Islet of Langerhans (tissue), 1 donor: ENCODE data around the gene SAMD1.

Experiments
- FAIRE-seq: peaks from one replicate; lab custom pipeline; 2011; peaks lifted over from hg19 to GRCh38; lab: Jason Lieb, UNC

SAMD1 gene

DNA sequence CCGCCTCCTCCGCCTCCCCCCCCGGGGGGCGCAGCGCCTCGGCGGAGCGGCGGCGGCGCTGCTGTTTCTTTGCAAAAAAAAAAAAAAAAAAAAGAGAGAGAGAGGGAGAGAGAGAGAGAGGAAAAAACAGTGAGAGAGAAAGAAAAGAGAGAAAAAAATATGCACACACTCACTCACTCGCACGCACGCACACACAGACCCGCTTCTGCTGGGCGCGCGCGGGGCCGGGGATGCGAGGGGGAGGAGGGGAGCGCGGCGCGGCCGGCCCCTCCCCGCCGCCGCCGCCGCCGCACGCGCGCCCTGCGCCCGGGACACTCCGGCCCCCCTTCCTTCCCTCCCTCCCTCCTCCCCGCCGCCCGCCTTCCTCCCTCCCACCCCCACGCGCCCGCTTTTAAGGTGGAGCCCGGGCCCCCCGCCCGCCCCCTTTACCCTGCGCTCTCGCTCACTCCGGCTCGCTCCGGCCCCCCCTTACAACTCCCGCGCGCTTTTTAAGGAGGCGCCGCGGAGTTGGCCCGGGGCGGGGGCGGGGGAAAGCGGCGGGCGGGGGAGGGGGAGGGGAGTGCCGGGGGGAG is at the start of gene SAMD1:
Gene SAMD1 (minus strand): TSS at position 243 of the 572 bp plus-strand sequence.
- no peak for FAIRE-seq

DNA sequence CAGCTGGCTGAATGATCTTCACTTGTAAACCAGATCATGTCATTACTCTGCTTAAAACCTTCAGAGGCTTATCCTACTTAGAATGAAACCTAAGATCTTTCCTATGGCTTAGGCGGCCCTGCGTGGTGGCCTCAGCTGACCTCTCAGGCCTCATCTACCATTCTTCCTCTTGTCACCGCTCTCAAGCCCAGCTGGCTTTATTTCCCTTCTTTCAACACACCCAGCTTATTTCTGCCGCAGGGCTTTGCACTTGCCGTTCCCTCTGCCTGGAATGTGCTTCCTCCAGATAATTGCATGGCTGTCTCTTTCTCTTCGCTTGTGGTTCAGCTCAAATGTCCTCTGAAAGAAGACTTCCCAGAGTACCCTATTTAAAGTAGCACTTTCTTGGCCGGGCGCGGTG is 49.4 kb upstream of the SAMD1 start:
- no peak for FAIRE-seq

DNA sequence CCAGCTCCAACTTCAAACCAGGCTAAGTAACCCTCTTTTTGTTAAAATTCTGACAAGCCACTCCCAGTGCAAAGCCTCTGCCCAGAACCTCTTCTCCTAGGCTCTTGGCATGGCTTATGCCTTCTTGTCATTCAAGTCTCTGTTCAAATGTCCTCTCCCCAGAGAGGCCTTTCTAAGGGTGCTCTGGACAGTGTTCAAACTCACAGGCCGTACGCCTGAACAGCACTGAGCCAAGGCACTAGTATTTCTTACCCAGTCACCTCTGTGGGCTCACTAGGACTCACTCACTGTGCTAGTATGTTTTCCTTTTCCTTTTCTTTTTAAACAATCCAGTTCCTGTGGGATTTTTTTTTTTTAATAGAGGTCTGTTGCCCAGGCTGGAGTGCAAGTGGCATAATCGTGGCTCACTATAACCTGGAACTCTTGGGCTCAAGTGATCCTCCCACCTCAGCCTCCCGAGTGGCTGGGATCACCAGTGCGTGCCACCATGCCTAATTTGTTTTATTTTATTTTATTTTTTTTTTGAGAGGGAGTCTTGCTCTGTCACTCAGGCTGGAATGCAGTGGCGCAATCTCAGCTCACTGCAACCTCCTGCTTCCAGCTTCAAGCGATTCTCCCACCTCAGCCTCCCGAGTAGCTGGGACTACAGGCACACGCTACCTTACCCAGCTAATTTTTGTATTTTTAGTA is 48.2 kb upstream of the SAMD1 start:
- FAIRE-seq: no peak

DNA sequence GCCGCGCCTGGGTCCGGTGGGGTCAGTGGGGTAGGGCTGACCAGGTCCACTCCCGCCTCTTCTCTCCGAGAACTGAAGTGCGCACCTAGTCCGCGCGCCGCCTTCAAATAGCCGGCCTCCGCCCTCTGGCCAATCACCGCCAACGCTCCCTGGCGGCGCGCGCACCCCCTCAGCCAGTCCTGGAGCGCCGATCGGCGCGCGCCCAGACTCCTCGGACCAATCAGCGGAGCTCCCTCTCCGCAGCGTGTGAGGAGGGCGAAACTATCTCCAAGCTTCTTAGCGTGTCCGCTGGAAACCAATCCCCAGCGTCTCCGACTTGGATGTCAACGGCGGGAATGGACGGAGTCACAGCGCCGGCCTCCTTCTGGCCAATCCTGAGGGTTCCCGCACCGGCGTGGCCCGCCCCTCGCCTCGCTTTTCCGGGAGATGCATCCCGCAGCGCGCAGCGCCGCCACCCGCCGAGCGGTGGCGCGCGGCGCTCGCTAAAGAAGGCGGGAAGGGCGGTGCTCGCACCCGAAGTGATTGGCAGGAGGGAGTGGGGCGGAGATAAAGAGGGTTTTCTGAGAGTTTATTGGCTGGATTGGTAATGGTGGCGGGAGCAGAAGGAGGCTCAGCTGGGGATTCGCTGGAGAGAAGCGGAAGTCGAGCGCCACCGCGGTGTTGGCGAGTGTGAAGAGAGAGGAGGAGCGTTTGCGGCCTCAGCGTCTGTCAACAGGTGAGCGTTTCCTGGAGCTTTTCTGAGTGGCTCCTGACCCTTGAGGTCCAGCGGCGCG is 46.1 kb upstream of the SAMD1 start, which contains the start of gene ASF1B:
Gene ASF1B (minus strand): TSS at position 81 of the 773 bp plus-strand sequence. CDS start 133 bp downstream, outside the sequence.
- FAIRE-seq: peak; percentile 77

DNA sequence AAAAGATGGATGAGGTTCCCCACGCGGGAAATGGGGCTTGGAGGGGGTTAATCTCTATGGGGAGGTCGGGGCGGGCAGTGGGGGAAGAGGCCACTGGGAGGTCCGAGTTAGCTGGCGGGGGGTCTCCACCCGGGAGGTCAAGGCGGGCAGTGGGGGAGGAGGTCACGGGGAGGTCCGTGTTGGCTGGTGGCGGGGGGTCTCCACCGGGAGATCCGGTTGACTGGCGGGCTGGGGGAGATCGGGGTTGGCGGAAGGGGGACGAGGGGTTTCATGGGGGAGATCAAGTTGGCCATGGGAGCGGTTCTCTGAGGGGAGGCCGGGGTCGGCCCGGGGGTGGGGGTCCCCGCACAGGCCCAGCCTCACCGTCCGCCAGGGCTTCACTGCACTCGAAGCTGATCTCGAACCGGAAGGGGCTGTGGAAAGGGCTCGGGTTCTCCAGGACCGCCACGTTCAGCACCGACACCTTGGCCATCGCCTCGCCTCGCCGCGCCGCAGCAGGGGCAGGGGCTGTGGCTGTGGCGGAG is 45.5 kb upstream of the SAMD1 start:
- FAIRE-seq: no peak

DNA sequence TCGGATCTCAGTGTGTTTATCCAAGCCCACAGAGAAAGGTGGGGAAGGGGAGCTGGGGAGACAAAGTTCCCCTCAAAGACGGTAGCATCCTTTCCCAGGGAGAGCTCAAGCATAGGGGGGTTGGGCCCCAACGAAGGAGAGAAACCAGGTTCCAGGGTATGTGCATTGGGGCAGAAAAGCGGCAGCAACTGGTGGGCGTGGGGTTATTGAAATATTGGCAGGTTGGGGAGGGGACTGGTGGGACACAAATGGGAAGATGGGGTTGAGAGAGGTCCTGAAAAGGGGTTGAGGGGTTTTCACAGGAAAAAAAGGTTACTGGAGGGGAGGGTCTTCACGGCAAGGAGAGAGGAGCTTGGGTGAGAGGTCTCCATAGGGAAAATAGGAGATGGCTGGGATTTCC is 44.8 kb upstream of the SAMD1 start:
- no peak for FAIRE-seq

DNA sequence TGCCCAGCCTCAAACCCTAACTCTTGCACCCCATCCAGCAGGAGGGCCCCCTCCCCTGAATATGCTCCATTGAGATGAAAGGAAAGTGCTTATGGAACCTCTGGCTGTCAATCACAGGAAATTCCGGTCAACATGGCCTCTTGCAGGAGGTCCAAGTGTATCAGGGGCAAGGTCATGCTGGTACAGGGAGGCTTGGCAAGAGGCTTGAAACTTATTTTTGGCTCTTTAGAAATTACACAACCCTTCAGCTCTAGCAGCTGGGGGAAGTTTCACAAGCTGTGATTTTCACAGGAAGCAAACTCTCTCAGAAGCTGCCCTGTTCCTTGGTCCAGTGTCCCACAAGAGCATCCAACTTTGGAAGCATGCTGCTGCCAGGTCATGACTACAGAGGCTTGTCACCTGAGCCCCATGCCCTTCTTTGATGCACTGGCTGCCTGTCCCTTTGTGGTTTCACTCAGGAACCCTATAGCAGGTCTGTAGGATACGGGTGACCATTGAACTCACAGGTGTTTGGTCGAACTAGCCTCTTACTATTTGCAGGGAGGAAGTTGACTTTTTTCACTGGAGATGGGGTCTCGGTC is 37.5 kb upstream of the SAMD1 start:
- no peak for FAIRE-seq

DNA sequence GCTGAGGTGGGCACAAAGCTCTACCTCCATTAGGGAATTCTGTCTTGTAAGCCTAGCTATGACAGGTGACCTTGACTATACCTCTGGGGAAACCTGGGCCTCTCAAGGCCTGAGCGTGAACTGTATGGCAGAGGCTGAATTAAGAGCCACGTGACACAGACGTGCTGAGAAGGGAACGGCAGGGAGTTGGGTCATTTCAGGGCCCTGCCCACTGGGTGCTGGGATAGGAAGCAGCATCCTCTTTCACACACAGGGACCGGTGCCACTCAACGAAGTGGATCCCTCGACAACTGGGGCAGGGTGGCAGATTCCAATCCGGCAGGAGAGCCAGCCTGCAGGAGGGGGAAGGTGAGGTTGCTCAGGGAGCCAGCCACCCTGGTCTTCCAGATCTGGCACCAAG is 36.6 kb upstream of the SAMD1 start:
- FAIRE-seq: no peak

DNA sequence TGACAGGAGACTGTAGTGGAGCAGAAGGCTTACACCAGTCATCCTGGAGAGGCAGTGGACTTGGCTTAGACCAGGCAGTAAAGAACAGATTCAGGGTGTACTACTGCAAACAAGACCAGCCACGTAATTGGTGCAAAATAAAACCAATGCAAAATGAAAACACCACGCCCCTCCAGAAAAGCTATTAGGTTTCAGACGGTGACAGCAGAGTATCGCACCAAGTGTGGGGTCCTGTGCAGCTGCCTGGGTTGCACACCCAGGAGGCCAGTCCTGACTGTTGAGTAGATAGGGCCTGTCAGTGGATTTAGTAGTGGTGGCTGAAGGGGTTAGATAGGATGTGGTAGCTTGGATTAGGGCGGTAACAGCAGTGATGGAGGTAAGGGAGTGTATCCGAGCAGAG is 32.4 kb upstream of the SAMD1 start:
- no peak for FAIRE-seq

DNA sequence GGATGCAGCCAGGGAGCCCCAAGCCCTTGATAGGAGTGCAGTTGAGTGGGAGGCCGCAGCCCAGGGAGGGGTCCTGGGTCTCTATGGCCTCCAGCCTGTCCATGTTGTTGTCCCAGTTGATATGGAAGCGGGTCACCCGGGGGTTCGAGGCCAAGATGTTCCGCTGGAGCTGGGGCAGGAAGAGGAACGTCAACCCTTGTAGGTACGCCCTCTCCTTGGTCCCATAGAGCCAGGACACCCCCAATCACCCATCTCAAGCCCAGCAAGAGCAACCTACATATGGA is 29.9 kb upstream of the SAMD1 start:
- FAIRE-seq: no peak

DNA sequence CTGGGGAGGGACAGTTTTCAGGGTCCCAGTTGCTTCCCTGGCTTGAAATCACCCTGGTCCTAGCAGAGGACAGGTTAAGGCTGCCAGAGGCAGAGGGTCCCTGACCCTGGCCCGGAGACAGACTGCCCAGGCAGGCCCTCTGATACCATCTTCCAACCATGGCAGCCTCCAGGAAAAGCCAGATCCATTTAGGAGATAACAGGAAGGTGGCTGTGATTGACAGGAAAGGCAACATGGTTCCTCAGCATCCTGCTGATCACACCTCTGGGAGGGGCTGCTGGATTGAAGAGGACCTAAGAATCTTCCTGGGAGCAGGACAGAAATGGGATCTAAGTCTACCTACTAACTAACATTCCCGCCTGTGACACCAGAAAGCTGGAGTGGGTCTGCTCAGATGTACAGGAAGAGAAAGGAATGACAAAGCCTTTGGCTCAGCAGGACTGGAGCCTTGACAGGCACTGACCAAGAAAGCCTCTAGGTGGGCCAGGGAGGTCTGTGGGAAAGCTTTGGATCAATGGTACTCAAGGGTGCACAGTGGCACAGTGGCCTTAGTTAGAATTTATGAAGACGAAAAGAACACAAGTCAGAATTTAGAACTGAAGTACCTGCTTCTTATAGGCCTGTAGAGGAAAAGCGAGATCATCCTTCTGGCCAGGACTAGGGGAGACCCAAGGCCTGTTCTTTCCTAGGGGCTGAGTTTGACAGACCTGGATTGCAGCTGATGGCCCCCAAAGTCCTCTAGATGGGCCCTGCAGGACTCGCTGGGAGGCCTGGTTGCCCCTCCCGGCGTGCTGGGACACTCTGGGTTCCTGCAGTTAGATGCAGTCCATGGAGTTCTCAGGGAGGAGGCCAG is 29.3 kb upstream of the SAMD1 start:
- FAIRE-seq: no peak

DNA sequence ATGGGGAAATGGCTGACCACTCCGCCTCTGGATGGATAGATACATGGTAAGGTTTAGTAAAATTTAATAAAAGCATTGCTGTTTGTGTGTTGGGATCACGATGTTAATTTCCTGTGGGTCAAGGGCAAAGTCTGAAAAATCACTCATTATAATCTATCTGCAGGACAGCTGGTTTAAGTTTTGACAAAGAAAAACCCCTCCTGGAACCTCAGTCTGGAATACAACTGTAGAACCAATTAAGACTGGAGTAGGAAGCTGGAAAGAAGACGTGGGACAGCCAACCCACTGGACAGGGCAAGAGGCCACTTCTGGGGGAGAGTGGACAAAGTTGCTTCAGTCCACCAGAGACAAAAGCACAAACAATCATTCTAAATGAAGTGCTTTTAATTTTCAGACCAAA is 28.6 kb upstream of the SAMD1 start:
- no peak for FAIRE-seq

DNA sequence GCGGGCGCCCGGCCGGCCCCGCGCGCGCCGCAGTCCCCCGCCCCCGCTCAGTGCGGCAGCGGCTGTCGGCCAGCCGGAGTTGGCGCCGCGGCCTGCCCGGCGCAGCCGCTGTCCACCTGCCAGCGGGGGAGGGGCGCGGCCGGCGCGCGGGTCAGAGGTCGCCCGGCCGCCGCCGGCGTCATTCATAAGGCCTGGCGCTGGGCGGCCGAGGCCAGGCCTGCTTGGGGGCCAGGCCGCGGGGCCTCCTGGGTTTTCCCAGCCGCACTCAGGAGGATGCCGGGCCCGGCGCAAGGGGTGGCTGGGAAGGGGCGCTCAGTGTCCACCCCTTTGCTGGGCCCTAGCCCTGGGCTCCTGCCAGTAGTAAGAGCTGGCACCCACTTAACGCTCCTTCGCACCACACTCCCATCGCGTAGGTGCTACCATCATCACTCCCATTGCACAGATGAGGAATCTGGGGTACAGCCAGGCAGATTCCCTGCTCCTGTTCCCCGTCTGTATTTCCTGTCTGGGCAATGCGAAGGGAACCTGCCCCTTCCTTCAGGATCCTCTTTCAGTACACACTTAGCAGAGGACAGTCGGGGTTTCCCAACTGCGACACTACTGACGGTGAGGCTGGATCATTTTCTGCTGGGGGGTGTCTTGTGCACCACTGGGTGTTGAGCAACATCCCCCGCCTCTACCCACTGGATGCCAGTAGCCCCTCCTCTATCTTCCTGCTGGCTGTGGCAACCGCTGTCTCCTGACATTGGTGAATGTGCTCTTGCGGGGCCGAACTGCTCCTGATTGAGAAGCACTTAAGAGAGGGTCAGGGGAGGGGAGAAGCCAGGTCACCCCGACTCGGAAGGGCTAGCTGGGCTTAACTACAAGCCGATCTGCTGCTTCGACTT is 27.9 kb upstream of the SAMD1 start:
- no peak for FAIRE-seq

DNA sequence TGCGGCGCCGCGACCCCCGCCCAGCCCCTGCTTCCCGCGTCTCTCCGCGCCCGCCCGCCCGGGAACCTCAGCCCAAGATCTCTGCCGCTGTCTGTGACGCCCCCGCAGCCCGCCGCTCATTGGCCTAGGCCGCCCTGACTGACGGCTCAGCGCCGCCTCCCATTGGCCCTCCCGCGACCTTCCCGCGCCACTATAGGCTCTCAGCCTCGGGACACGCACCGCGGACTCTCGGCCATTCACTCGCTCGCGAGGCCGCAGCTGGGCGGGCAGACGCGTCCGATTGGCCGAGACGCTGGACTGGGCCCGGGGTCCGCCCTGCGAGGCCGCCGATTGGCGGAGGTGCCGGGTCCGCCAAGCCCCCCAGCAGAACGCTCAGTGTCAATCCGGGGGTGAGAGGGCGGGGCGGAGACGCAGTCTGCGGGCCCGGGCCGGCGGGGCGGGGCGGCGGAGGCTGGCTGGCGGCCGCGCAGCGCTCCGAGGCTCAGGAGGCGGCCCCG is 27.2 kb upstream of the SAMD1 start, which contains the start of gene PRKACA:
Gene PRKACA (minus strand): TSS at position 95 of the 497 bp plus-strand sequence. CDS start 215 bp downstream, outside the sequence.
- peak; percentile 5 for FAIRE-seq

DNA sequence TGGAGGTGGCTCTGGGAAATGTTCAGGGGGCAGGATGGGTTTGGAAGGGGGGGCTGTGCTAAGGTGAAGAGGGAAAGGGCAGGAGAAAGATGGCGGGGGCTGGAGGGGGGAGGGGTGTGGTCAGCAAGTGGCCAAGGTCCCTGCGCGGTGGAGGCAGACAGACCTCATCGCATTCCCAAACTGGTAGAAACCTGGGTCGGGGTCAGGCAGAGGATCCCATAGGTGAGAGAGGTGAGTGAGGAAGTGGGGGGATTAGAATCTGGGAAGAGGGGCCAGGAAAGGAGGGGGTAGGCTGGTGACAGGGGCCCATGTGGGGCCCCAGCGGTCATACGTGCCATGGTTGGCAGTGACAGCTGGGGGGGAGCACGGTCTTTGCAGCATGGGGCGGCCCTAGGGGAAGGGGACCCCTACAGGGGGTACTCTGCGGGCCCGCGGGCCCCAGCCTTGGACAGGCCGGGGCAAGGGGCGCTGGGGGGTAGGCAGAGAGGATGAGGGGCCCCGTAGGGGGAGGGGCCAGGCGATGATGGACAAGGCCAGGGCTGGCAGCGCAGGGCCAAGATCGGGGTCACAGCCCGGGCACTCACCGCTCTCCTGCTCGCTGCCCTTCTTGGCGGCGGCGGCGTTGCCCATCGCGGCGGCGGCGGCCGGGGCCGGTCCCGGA is 26.5 kb upstream of the SAMD1 start:
- FAIRE-seq: no peak

DNA sequence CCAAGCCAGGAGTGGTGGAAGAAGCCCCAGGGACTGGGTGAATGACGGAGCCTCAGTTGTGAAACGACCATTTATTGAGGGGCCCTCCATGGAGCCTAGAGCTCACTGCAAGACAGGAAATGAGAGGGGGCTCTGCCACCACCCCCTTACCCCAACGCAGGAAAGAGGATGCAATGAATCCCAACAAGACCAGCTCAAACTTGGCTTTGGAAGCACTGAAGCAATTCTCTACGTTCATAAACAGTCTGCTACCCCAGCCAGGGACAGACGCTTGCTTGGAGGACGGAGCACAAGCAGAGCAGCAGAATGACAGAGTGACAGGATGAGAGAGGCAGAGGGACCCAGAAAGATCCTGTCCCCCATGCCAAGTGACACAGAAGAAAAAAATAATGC is 26.0 kb upstream of the SAMD1 start:
- no peak for FAIRE-seq

DNA sequence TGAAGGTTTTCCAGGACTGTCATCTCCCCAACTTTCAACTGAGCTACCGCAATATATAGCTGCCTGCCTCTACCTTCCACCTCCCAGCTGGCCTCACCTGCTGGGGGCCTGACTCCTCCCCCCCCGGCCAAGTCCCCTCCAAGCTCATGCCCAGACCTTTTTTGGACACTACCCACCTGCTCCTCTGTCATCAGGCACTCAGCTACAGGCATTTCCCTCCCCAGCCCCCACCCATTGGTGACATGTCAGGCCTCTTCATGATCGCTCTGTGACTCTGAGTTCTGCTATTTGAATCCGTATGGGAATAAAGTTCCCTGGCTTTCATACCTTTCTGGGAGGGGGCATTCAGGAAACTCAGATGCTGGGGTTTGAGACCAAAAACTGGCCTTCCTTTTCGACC is 25.2 kb upstream of the SAMD1 start:
- FAIRE-seq: no peak

DNA sequence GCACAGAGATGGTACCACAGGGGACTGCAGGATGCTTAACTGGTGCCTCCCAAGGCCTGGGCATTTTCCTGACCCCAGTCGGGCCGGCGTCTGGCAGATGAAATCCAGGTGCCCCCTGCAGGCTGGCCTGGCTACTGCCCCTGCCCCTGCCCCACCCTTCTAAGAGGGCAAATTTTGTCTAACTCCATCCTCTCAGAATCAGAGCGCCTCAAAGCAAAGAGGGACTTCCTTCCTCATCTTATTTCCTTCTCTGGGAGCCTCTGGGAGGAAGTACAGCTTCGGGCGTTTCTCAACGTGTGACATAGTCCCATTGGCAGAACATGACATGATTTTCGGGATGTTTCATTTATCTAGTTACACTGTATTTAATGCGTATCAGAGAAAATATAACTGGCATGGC is 24.3 kb upstream of the SAMD1 start:
- no peak for FAIRE-seq

DNA sequence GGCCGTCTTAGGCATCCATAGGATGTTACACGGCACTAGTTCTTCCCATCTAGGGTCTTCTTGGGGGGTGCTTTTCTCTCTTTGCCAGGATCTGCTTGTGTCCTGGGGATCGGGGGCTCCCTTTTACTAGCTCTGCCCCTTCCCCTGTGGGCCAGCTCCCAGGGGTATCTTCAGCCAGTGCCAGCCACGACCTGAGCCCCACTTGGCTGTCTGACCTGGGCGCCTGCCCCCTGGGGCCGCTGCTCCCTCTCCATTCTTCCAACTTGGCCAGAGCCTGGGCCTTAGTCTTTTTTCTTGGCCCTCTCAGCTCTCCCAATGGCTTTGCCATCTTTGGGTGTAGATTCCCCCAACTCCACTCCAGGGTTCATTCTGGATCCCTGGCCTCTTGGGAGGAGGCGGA is 23.9 kb upstream of the SAMD1 start:
- FAIRE-seq: no peak

DNA sequence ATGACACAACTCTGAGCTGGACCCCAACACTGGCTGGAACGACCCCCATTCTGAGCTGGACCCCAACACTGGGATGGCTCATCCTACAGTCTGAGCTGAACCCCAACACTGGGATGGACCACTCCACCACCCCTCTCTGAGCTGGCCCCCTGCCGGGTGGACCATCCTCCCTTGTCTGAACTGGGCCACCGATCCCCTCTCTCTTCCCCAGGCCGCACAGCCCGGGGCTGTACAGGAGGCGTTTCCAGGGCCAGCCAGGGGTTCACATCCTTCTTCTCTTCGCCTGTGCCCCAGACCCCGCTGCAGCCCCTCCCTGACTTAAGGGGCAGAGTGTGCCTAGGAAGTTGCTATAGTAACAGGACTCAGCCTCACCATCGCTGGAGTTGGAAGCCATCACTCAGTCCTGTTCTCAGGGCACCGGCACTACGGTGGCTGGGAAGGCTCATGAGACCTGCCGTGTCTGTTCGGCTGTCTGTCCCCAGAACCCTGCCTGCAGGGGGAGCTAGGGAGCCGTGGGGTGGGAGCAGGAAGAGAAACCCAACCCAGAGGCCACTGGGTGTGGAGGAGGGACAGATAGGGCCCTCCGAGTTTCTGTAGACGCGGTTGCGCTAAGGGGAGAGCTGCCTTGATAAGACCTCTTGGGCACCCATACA is 23.3 kb upstream of the SAMD1 start:
- no peak for FAIRE-seq
